KOPT-K1 (cell line): ENCODE measurements around the gene ISOC2.
"Not testable (repeated sequence)": the region's sequence is repeated elsewhere in the genome, so short reads cannot be mapped to it uniquely, and the experiment has no call there.

Source experiments
- H3K27ac ChIP-seq: fragments of 200-600 bp; sonication (generic); 2 replicates; pipeline ENCODE4 v1.5.1; 2016; ENCODE audit warnings: antibody characterized with exemption, mild to moderate bottlenecking, low read depth, low read length; ENCODE audit not compliant: poor library complexity, severe bottlenecking
- H3K36me3 ChIP-seq: fragments of 200-600 bp; sonication (generic); 2 replicates; pipeline ENCODE4 v1.5.1; 2017; ENCODE audit warnings: antibody characterized with exemption, mild to moderate bottlenecking, low read length, moderate library complexity; ENCODE audit not compliant: insufficient read depth
- H3K9me3 ChIP-seq: fragments of 200-600 bp; sonication (generic); 2 replicates; pipeline ENCODE4 v1.5.1; 2017; ENCODE audit warnings: antibody characterized with exemption, low read length, mild to moderate bottlenecking; ENCODE audit not compliant: insufficient read depth, poor library complexity, severe bottlenecking

Gene ISOC2

DNA sequence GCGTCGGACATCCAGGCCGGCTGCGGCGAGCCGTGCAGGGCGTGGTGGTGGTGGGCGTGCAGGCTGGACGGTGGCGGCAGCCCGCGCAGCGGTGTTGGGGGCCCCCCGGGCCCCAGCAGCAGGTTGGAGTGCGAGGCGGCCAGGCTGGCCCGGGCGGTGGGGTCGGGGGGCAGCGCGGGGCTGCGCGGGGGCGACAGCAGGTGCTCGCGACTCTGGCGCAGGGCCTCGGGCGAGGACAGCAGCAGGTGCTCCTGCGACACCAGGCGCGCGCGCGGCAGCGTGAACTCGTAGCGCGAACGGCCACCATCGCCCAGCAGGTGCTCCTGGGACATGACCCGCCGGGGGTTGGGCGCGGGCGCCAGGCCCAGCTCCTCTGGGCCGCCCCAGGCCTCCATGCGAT is 28.1 kb downstream of the ISOC2 start:
- H3K27ac ChIP-seq: no peak overlapping the region
- H3K9me3 ChIP-seq: peaks cover 8% of the 10 kb centered on the region
- no peaks in the 10 kb centered on the region for H3K36me3 ChIP-seq

DNA sequence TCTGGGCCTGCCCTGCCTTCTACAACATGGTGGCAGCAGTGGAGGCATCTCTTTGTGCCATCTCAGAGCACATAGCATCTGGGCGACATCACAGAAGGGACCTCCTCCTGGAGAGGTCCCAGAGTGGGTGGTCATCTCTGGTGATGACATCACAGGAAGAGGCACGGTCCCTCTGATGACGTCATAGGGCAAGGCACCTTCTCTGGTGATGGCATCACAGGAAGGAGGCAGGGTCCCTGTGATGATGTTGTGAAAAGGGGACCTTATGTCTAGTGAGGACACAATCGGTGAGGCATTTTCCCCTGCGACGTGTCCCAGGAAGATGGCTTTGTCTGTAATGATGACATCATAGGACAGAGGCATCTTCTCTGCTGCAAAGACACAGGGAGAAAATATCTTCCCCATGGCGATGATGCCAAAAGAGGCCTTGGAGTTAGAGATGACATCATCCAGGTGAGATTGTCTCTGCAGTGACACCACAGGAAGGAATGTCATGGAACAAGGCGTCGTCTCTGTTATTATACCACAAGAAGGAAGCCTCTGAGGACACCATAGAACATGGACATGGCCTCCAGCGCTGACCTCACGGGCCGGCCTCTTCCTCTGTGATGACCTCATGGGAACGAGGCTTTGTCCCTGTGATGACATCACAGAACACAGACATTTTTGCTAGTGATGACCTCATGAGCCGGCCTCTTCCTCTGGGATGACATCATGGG is 29.0 kb downstream of the ISOC2 start:
- Histone ChIP-seq H3K27ac (no peak overlapping the region), H3K9me3 (peaks cover 8% of the 10 kb centered on the region), H3K36me3 (no peaks in the 10 kb centered on the region)

DNA sequence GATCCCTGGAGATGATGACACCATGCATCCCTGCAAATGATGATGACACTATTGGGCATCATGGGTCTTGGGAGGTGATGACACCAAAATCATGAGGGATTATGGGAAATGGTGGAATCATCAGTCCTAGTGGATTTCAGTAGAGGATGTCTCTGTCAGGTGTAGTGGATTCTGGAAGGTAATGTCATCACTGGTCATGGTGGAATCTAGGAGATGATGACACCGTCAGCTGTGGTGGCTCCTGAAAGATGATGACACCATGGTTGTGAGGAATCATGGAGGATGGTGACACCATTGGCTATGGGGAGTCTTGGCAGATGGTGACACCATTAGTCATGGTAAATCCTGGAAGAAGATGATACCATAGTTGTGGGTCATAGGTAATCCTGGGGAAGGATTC is 30.3 kb downstream of the ISOC2 start:
- no peak overlapping the region for H3K27ac ChIP-seq
- no peaks in the 10 kb centered on the region for H3K36me3 ChIP-seq

DNA sequence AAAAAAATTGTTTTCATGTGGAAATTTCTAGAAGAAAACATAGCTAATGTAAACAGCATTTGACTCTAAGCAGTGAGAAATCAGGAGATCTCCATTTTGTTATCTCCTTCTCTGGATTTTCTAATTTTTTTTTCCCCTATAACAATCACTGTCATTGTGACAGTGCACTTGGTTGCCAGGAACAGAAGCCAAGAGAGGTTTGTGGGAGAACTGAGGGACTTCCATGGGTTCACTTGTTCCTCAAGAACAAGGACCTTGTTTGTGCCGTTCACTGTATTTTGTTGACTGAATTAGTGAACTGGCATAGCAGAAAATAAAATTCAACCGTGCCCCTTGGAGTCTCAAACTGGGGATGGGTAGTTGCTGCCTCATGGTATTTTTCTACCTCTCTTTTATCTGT is 35.4 kb downstream of the ISOC2 start:
- Histone ChIP-seq H3K27ac (no peak overlapping the region), H3K9me3 (peaks cover 8% of the 10 kb centered on the region), H3K36me3 (no peaks in the 10 kb centered on the region)

More for the DNA sequence above, 30.3 kb downstream of the ISOC2 start:
- peaks cover 8% of the 10 kb centered on the region for H3K9me3 ChIP-seq

DNA sequence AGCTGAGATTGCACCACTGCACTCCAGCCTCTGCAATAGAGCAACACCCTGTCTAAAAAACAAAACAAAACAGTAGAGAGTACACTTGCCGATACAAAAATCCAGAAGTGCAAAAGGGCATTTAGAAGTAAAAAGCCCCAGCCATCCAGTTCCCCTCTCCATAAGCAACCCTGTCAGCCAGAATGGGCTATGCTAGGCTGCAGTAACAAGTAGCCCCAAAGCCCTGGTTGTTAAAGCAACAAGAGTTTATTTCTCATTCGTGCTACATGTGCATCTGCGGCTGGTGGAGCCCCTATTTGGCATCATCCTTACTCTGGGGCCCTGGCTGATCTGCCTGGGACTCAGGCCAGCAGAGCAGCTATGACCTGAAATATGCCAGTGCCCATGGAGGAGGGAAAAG is 36.9 kb downstream of the ISOC2 start:
- H3K9me3 ChIP-seq: peaks cover 11% of the 10 kb centered on the region
- no peak overlapping the region for H3K27ac ChIP-seq
- no peaks in the 10 kb centered on the region for H3K36me3 ChIP-seq

DNA sequence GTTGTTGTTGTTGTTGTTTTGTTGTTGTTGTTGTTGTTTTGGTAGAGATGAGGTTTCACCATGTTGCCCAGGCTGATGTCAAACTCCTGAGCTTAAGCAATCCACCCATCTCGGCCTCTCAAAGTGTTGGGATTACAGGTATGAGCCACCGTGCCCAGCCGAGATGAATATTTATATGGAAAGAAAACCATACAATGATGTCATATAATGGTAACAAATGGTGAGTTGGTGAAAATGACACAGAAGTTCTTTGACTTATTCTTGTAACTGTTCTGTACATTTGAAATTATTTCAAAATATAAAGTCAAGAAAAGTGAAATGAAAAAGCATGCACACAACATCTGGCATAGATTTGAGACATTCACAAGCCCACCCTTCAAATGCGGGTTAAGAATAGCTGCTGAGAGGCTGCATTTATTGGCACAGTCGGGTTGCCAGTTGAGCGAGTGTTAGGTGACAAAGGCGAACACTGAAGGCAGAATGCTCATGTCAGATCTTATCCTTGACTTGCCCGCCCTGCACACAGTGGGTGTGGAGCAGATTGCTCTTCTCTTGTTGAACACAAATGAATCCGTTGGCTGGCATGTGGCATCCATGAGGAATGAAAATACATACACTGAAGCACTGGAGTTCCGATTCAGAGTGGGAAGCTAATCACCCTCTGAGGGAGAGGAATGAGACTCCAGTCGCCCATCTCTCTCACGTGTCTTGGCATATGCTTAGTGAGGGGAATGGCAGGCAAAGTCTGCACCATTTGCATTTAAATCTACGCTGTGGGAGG is 38.0 kb downstream of the ISOC2 start:
- H3K27ac ChIP-seq: no peak overlapping the region
- peaks cover 16% of the 10 kb centered on the region for H3K9me3 ChIP-seq
- H3K36me3 ChIP-seq: no peaks in the 10 kb centered on the region

DNA sequence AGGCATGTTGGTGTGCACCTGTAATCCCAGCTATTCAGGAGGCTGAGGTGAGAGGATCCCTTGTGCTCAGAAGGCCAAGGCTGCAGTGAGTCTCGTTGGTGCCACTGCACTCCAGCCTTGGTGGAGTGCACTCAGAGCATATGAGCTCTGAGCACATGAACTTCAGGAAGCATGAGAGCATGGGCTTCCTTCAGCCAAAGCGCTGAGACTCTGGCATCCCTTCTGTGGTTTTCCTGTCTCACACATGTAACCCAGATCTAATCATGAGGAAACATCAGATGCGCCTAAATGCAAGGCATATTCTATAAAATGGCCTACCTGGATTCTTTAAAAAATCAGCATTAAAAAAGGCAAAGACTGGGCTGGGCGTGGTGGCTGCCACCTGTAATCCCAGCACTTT is 40.2 kb downstream of the ISOC2 start:
- Histone ChIP-seq H3K27ac (peak overlapping the region; percentile 49), H3K9me3 (peaks cover 16% of the 10 kb centered on the region)
- not testable (repeated sequence) for H3K36me3 ChIP-seq

DNA sequence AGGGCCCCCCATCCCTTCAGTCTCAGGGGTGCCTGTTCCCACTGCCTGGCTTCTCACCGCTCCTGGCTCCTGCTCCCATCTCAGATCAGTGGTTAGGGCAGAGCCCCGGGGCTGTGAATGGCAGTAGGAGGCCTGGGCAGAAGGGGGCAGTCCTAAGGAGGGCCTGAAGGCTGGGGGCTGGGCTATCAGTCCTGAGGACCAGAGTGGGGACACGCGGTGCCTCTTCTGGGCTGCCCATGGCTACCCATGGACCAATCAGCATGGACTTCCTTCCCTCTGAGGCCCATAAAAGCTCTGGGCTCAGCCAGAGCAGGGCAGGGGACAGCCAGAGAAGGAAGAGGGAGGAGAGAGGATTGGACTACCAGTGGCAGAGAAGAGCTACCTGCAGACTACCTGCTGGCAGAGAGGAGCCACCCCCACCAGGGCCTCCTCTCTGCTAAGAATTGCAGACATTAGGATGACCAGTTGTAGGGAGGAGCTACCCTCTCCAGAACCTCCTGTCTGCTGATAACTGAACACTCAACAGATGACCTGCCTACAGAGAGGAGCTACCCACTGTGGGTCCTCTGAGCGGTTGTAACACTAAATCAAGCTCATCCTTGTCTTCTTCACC is 41.7 kb downstream of the ISOC2 start:
- Histone ChIP-seq H3K36me3 (no peaks in the 10 kb centered on the region), H3K27ac (no peak overlapping the region), H3K9me3 (peaks cover 16% of the 10 kb centered on the region)

DNA sequence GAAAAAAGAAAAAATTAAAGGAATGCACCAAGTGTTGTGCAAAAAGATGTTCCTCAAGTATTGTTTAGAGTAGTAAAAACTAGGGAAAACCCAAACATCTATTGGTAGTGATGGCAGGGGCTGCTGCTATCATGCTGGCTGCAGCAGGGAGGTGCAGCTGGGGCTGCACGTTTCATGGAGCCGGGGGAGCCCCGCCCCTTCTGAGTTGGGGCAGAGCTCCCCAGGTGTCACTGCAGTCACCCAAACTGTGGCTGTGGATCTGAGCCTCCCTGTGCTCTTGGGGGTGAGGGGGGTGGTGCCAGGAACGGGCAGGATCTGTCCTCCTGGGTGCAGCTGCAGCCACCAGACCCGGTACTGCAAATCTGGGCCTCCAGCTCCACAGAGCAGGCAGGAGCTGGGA is 42.3 kb downstream of the ISOC2 start:
- no peaks in the 10 kb centered on the region for H3K36me3 ChIP-seq
- H3K27ac ChIP-seq: no peak overlapping the region
- H3K9me3 ChIP-seq: peaks cover 16% of the 10 kb centered on the region

DNA sequence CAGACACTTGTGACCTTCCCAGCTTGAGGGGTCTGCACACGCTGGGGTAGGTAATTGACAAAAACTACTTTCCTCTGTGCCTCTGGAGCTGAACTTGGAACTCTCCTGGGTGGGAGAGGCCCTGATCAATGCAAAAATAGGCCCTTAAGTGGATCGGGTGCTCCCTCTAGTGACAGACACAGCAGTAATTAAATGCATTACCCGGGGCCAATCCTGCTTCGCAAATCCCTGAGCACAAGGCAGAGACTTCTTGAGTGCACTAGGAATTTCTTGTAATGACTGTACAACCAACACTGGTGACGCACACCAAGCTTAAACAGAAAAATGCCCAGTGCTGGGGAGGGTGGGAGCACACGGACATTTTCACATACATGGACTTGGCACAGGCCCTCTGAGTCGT is 43.3 kb downstream of the ISOC2 start:
- Histone ChIP-seq H3K9me3 (peaks cover 16% of the 10 kb centered on the region), H3K27ac (no peak overlapping the region), H3K36me3 (no peaks in the 10 kb centered on the region)

DNA sequence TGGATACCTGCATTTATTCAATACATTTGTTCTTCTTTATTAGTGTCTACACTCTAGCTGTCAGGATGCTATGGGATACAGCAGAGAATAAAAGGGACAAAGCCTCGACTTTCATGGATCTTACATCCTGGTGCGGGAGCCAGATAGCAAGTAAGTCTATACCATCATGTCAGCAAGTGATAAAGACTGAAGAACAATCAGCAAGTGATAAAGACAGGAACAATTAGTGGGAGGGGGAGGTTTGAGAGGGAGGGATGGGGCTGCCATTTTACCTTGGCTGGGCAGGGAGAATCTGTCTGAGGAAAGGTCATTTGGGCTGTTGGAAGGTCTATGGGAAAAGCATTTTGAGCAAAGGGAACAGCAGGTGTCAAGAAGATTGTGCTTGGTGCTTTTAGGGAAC is 51.3 kb downstream of the ISOC2 start:
- Histone ChIP-seq H3K36me3 (peaks cover 17% of the 10 kb centered on the region), H3K27ac (no peak overlapping the region), H3K9me3 (no peaks in the 10 kb centered on the region)

DNA sequence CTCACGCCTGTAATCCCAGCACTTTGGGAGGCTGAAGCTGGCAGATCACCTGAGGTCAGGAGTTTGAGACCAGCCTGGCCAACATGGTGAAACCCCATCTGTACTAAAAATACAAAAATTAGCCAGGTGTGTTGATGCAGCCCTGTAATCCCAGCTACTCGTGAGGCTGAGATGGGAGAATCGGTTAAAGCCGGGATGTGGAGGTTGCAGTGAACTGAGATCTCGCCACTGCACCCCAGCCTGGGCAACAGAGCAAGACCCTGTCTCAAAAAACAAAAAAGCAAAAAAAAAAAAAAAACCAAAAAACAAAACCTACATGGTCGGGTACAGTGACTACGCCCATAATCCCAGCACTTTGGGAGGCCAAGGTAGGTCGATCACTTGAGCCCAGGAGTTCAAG is 52.3 kb downstream of the ISOC2 start:
- H3K36me3 ChIP-seq: peaks cover 26% of the 10 kb centered on the region
- not testable (repeated sequence) for H3K27ac ChIP-seq, H3K9me3 ChIP-seq

DNA sequence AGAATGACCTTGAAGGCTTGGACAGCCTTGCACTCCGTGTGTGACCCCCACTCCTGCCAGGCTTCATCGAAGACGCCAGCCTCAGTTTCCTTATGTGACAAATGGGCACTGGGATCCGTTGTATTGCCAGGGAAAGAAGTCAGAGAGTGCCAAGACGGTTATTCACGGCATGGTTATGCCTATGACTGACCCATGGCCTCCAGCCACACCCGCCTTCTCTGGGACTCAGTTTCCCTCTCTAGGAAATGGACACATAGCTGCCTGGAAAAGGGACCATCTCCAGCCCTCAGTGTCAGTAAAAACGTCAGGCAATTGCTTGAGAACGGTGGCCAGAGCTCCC is 52.9 kb downstream of the ISOC2 start:
- peak overlapping the region; percentile 95 for H3K27ac ChIP-seq
- H3K36me3 ChIP-seq: peaks cover 33% of the 10 kb centered on the region
- no peaks in the 10 kb centered on the region for H3K9me3 ChIP-seq

DNA sequence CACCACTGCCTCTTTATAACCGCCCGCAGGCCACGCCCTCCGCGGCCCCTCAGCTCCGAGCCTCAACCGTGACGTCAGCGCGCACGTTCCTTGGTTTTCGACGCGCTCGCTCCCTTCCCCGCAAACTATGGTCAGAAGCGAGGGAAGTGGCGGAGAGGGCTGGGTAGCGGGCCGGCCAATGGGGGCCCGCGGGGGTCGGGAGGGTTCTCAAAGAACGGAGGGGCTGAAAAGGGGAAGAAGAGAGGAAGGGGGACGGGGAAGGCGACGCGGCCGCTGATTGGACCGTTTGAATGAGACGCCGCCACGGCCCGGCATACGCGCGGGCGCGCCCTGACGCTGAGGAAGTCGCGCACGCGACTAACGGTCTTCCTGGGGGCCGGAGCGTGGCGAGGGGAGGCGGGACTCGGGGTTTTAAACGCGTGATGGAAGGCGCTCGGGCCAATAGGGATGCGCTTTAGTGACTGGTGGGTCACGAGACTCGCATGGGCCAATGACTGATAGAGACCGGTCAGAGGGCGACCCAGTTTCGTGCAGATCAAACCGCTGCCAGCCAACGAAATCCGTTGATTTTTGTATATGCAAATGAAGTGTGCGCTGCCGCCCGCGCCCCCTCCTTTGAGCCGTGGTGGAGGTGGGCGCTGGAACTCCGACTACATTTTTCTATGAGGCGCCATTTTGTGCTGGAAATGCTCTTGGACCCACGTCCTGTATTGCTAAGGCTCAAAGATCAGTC is 53.5 kb downstream of the ISOC2 start:
- Histone ChIP-seq H3K36me3 (peaks cover 39% of the 10 kb centered on the region), H3K27ac (peak overlapping the region; percentile 95), H3K9me3 (no peaks in the 10 kb centered on the region)

DNA sequence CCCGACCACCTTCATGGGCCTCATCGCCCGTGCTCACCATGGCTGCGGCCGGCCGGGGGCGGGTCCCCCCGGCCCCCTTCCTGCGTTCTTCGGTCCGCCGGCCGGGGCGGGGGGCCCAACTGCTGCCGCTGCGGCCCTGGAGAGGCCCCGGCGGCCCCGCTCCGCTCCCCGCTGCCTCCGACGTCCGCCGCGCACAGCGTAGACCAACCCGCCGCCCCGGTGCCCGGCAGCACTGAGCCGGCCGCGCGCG is 54.0 kb downstream of the ISOC2 start, which contains the start of gene UBE2S:
Gene UBE2S, minus strand, starts transcription at position 239 of the 250 bp plus-strand sequence. Its CDS starts 199 bp downstream, at position 40.
- H3K36me3 ChIP-seq: peaks cover 44% of the 10 kb centered on the region
- not testable (repeated sequence) for H3K9me3 ChIP-seq
- peak within 1 kb of the TSS; percentile 95 for H3K27ac ChIP-seq
